GM12878 (cell line): ENCODE results near the gene IQGAP2.

Experiments used
- EP300 ChIP-seq, 2 experiments: fragments of 150-350 bp in 1 of 2; IDR thresholded peaks; 2 replicates each; pipeline ENCODE4 v1.6.1; 2011 to 2012; ENCODE audit warnings: low read depth in 2 of 2, low read length in 2 of 2, borderline replicate concordance in 1 of 2, improper control_type of control experiment in 1 of 2, inconsistent platforms in 1 of 2; ENCODE audit not compliant: control insufficient read depth in 1 of 2
- KLF5 ChIP-seq: fragments of 450-650 bp; IDR thresholded peaks from 2 replicates; pipeline ENCODE4 v1.6.1; 2014; ENCODE audit warnings: mild to moderate bottlenecking; ENCODE audit not compliant: partially characterized antibody
- MXI1 ChIP-seq: fragments of 150-350 bp; IDR thresholded peaks from 2 replicates; pipeline ENCODE4 v1.6.1; 2011; ENCODE audit warnings: low read depth, mild to moderate bottlenecking, inconsistent platforms, low read length, improper control_type of control experiment
- NFYB ChIP-seq: IDR thresholded peaks from 2 replicates; pipeline ENCODE4 v1.6.1; 2011; ENCODE audit warnings: low read depth, mild to moderate bottlenecking, low read length, improper control_type of control experiment, moderate library complexity; ENCODE audit not compliant: insufficient read depth
- POLR2A ChIP-seq: IDR thresholded peaks from 2 replicates; pipeline ENCODE4 v1.6.1; 2011; ENCODE audit warnings: low read depth, mild to moderate bottlenecking, low read length
- RAD21 ChIP-seq: IDR thresholded peaks from 2 replicates; pipeline ENCODE4 v1.6.1; 2011; ENCODE audit warnings: mild to moderate bottlenecking, low read depth, low read length, moderate library complexity; ENCODE audit not compliant: insufficient read depth
- RCOR1 ChIP-seq: conservative IDR thresholded peaks from 2 replicates; pipeline ENCODE4 v1.6.1; 2012; ENCODE audit warnings: low read depth, low read length, improper control_type of control experiment
- SIN3A ChIP-seq: IDR thresholded peaks from 2 replicates; pipeline ENCODE4 v1.6.1; 2012; ENCODE audit warnings: low read depth, low read length, improper control_type of control experiment
- SMARCA5 ChIP-seq: fragments of 450-650 bp; IDR thresholded peaks from 2 replicates; pipeline ENCODE4 v1.6.1; 2017; ENCODE audit warnings: mild to moderate bottlenecking
- SMC3 ChIP-seq: IDR thresholded peaks from 2 replicates; pipeline ENCODE4 v1.6.1; 2011; ENCODE audit warnings: low read length, improper control_type of control experiment, borderline replicate concordance
- STAT3 ChIP-seq: IDR thresholded peaks from 2 replicates; pipeline ENCODE4 v1.6.1; 2011; ENCODE audit warnings: low read depth, low read length, improper control_type of control experiment
- TF ChIP-seq, protein P1 (sequence below), 3 experiments: IDR thresholded peaks in 2 of 3; conservative IDR thresholded peaks in 1 of 3; 2 replicates each; pipeline ENCODE4 v1.5.1; 2011; ENCODE audit warnings: low read depth in 3 of 3, low read length in 3 of 3, mild to moderate bottlenecking in 3 of 3, control low read depth in 2 of 3, moderate library complexity in 2 of 3, inconsistent platforms in 1 of 3, mixed read lengths in 1 of 3; ENCODE audit not compliant: control insufficient read depth in 2 of 3, insufficient read depth in 1 of 3; ENCODE audit errors: extremely low read depth in 1 of 3
- TF ChIP-seq, protein P2 (sequence below): IDR thresholded peaks from 2 replicates; pipeline ENCODE4 v1.6.1; 2012; ENCODE audit warnings: low read depth, low read length, improper control_type of control experiment
- TF ChIP-seq, protein P3 (sequence below): IDR thresholded peaks from 2 replicates; pipeline ENCODE4 v1.6.1; 2011; ENCODE audit warnings: mild to moderate bottlenecking, low read depth, low read length, moderate library complexity; ENCODE audit not compliant: insufficient replicate concordance

DNA sequence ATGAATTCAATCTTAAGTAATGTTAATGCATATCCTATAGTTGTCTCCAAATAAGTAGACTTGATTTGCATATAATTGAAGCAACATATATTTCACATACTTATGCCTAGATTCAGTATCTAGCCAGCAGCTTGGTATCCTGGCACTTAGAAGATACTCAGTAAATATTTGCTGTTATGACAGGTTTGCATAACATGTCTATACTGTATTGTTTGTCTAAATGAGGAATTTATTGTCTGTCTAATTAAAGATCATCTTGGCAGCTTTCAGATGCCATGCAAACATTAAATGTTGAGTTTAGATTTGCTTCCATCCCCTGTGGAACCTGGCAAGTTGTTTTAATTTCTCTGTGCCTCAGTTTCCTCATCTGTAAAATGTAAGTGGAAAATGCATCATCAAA is 9.4 kb downstream of the IQGAP2 start:
- TF ChIP-seq, protein P1, sequence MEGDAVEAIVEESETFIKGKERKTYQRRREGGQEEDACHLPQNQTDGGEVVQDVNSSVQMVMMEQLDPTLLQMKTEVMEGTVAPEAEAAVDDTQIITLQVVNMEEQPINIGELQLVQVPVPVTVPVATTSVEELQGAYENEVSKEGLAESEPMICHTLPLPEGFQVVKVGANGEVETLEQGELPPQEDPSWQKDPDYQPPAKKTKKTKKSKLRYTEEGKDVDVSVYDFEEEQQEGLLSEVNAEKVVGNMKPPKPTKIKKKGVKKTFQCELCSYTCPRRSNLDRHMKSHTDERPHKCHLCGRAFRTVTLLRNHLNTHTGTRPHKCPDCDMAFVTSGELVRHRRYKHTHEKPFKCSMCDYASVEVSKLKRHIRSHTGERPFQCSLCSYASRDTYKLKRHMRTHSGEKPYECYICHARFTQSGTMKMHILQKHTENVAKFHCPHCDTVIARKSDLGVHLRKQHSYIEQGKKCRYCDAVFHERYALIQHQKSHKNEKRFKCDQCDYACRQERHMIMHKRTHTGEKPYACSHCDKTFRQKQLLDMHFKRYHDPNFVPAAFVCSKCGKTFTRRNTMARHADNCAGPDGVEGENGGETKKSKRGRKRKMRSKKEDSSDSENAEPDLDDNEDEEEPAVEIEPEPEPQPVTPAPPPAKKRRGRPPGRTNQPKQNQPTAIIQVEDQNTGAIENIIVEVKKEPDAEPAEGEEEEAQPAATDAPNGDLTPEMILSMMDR (IDR thresholded peaks at IDR 0.05 in 2 of 3, conservative IDR thresholded peaks at IDR 0.05 in 1 of 3; ENCODE audit: control insufficient read depth in 2 of 3, extremely low read depth in 1 of 3, insufficient read depth in 1 of 3, low read depth in 3 of 3, low read length in 3 of 3): no peak
- TF ChIP-seq STAT3 (no peak), SIN3A (no peak), POLR2A (no peak), MXI1 (no peak), RAD21 (no peak), SMARCA5 (no peak), NFYB (no peak), KLF5 (no peak), EP300 (IDR thresholded peaks at IDR 0.05; ENCODE audit: borderline replicate concordance in 1 of 2, control insufficient read depth in 1 of 2, low read depth in 2 of 2, low read length in 2 of 2) (no peak), RCOR1 (no peak), SMC3 (no peak)
- TF ChIP-seq, protein P2, sequence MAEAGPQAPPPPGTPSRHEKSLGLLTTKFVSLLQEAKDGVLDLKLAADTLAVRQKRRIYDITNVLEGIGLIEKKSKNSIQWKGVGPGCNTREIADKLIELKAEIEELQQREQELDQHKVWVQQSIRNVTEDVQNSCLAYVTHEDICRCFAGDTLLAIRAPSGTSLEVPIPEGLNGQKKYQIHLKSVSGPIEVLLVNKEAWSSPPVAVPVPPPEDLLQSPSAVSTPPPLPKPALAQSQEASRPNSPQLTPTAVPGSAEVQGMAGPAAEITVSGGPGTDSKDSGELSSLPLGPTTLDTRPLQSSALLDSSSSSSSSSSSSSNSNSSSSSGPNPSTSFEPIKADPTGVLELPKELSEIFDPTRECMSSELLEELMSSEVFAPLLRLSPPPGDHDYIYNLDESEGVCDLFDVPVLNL: no peak
- TF ChIP-seq, protein P3, sequence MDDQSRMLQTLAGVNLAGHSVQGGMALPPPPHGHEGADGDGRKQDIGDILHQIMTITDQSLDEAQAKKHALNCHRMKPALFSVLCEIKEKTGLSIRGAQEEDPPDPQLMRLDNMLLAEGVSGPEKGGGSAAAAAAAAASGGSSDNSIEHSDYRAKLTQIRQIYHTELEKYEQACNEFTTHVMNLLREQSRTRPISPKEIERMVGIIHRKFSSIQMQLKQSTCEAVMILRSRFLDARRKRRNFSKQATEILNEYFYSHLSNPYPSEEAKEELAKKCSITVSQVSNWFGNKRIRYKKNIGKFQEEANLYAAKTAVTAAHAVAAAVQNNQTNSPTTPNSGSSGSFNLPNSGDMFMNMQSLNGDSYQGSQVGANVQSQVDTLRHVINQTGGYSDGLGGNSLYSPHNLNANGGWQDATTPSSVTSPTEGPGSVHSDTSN: no peak
